OCI-LY7 (cell line): ENCODE data around the gene CD164L2. TPM values are rescaled to one million over a fixed set of nuclear protein-coding genes. Genes with fewer than 3 reads are reported as not detected.

Experiments
- BruUV-seq: library from RNA; stranded (reverse); fragments of 400-500 nt; replicated peaks from 2 replicates; lab custom pipeline; 2021; lab: Mats Ljungman, UMichigan
- CTCF ChIA-PET: fragments of 300-600 bp; sonication (Branson Sonifier 250); formaldehyde crosslinking; loops from one replicate; lab custom pipeline; 2022; ENCODE audit warnings: antibody characterized with exemption; ENCODE audit not compliant: unreplicated experiment; lab: Charles Lee
- POLR2A ChIA-PET: fragments of 300-600 bp; sonication (Branson Sonifier 250); formaldehyde crosslinking; loops from one replicate; lab custom pipeline; 2022; ENCODE audit warnings: antibody characterized with exemption; lab: Charles Lee
- DNase-seq: peaks from one replicate; pipeline ENCODE4 v3.0.0-alpha.2; 2015; ENCODE audit warnings: low spot score
- H2AFZ ChIP-seq: fragments of 200-600 bp; sonication (generic), shearing (Covaris generic); 2 replicates; pipeline ENCODE4 v1.6.1; 2014; ENCODE audit warnings: mild to moderate bottlenecking, antibody characterized with exemption, low read length, moderate library complexity
- H3K27ac ChIP-seq: fragments of 200-600 bp; sonication (generic); 2 replicates; pipeline ENCODE4 v1.5.1; 2014; ENCODE audit warnings: mixed run types, low read depth, mild to moderate bottlenecking, moderate library complexity, low read length, inconsistent platforms; ENCODE audit not compliant: poor library complexity, severe bottlenecking
- H3K36me3 ChIP-seq: fragments of 200-600 bp; sonication (generic); 2 replicates; pipeline ENCODE4 v1.6.1; 2014; ENCODE audit warnings: mild to moderate bottlenecking, antibody characterized with exemption, low read length, moderate library complexity, mixed read lengths; ENCODE audit not compliant: insufficient read depth
- H3K4me1 ChIP-seq: fragments of 200-600 bp; sonication (generic); 2 replicates; pipeline ENCODE4 v1.5.1; 2014; ENCODE audit warnings: mild to moderate bottlenecking, low read length; ENCODE audit not compliant: insufficient read depth, poor library complexity, severe bottlenecking
- H3K4me2 ChIP-seq: fragments of 200-600 bp; sonication (generic); 2 replicates; pipeline ENCODE4 v1.6.1; 2014; ENCODE audit warnings: mild to moderate bottlenecking, low read length
- H3K4me3 ChIP-seq: fragments of 200-600 bp; sonication (generic); 2 replicates; pipeline ENCODE4 v1.5.1; 2014; ENCODE audit warnings: mild to moderate bottlenecking, low read depth, low read length; ENCODE audit not compliant: poor library complexity, severe bottlenecking
- H3K79me2 ChIP-seq: fragments of 200-600 bp; sonication (generic); 2 replicates; pipeline ENCODE4 v1.6.1; 2016; ENCODE audit warnings: low read depth, mild to moderate bottlenecking, low read length, moderate library complexity, mixed read lengths; ENCODE audit not compliant: insufficient read depth
- H3K9me2 ChIP-seq: fragments of 200-600 bp; sonication (generic); 2 replicates; pipeline ENCODE4 v1.6.1; 2016; ENCODE audit warnings: mild to moderate bottlenecking, low read length, mixed read lengths; ENCODE audit not compliant: insufficient read depth
- H3K9me3 ChIP-seq: fragments of 200-600 bp; sonication (generic); 2 replicates; pipeline ENCODE4 v1.6.1; 2014; ENCODE audit warnings: mild to moderate bottlenecking, mixed run types, low read length, mixed read lengths
- H4K20me1 ChIP-seq: fragments of 200-600 bp; sonication (generic); 2 replicates; pipeline ENCODE4 v1.6.1; 2014; ENCODE audit warnings: mild to moderate bottlenecking, antibody characterized with exemption, low read length, moderate library complexity, mixed read lengths; ENCODE audit not compliant: insufficient read depth
- EZH2phosphoT487 ChIP-seq: fragments of 200-600 bp; sonication (generic); IDR thresholded peaks from 2 replicates; pipeline ENCODE4 v1.6.1; 2018; ENCODE audit warnings: low read depth, borderline replicate concordance, mild to moderate bottlenecking, mixed run types, antibody characterized with exemption, low read length, moderate library complexity, mixed read lengths
- intact Hi-C: fragments of 100-400 bp; cut with micrococcal nuclease; formaldehyde crosslinking; loops from one replicate; pipeline ENCODE4 v1.10.0; 2022; ENCODE audit not compliant: unreplicated experiment
- total RNA-seq, 2 experiments: library from RNA; depleted of rRNA in 1 of 2; stranded (reverse); fragments of >200 nt in 1 of 2; shearing (Covaris generic) in 1 of 2; gene quantifications; 2 replicates each; pipeline ENCODE4 v1.2.3, GENCODE V29; 2014 to 2022
- TF ChIP-seq, protein P1 (sequence below): fragments of 200-600 bp; sonication (generic); conservative IDR thresholded peaks from 2 replicates; pipeline ENCODE4 v1.5.1; 2014; ENCODE audit warnings: mild to moderate bottlenecking, antibody characterized with exemption, low read length, moderate library complexity, mixed read lengths

Gene CD164L2
- total RNA-seq, 2 experiments from 2014 or later, result not detected

DNA sequence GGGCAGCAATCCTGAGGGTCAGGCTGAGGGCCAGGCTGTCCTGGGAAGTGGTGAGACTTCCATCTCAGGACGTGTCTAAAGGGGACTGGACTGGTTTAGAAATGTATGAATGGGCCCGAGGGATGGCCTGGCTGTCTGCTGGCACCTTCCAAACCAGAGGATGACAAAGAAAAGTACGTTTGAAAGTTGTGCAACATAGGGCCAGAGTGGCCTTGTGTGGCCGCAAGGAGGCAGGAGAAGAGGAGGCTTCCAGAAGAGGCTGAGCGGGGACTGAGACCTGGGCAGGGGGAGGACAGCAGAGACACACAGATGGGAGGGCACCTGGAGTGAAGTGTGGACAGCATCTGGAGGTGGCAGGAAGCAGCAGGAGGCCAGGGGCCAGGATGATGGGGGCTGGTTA, 43.9 kb downstream of the CD164L2 start:
- TF ChIP-seq, protein P1, sequence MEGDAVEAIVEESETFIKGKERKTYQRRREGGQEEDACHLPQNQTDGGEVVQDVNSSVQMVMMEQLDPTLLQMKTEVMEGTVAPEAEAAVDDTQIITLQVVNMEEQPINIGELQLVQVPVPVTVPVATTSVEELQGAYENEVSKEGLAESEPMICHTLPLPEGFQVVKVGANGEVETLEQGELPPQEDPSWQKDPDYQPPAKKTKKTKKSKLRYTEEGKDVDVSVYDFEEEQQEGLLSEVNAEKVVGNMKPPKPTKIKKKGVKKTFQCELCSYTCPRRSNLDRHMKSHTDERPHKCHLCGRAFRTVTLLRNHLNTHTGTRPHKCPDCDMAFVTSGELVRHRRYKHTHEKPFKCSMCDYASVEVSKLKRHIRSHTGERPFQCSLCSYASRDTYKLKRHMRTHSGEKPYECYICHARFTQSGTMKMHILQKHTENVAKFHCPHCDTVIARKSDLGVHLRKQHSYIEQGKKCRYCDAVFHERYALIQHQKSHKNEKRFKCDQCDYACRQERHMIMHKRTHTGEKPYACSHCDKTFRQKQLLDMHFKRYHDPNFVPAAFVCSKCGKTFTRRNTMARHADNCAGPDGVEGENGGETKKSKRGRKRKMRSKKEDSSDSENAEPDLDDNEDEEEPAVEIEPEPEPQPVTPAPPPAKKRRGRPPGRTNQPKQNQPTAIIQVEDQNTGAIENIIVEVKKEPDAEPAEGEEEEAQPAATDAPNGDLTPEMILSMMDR, result no peak
- no peak for TF ChIP-seq EZH2phosphoT487
- Histone ChIP-seq H3K27ac (no peak overlapping the region), H3K4me2 (no peak overlapping the region), H3K4me3 (no peak overlapping the region), H3K4me1 (peaks cover 44% of the 10 kb centered on the region), H3K79me2 (peaks cover 5% of the 10 kb centered on the region; the same call in 1 of the 2 replicates), H3K9me2 (no peaks in the 10 kb centered on the region), H2AFZ (no peak overlapping the region), H4K20me1 (no peaks in the 10 kb centered on the region), H3K9me3 (no peaks in the 10 kb centered on the region), H3K36me3 (peaks cover 30% of the 10 kb centered on the region)
- CTCF ChIA-PET, result no interaction called here
- intact Hi-C loops, result no loop called here
- DNase-seq, result no peak
- POLR2A ChIA-PET, result interaction anchor here (0.9 kb wide), 1 partner anchor 12 kb away, joined by 4 read pairs; no protein-coding TSS in a partner anchor
- no TSS peak for BruUV-seq

DNA sequence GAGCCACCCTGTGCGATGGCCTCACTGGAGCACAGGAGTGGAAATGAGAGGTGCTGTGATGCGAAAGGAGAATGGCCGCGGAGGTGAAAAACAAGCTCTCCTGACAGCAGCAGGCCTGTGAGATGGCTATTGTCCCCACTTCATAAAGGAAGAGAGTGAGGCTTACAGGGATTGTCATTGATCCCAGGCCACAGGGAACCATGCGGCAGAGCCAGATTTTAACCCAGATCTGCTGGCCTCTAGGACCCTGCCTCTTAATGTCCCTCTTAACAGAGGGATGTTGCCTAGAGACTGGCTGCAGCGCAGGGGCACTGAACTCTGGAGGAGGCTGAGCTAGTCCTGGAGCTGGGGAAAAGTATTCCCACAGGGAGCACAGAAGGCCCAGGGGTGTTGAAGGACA, 44.4 kb downstream of the CD164L2 start:
- peaks cover 40% of the 10 kb centered on the region for H3K4me1 ChIP-seq
- no peak overlapping the region for H3K4me3 ChIP-seq
- DNase-seq, result no peak
- peaks cover 5% of the 10 kb centered on the region; the same call in 1 of the 2 replicates for H3K79me2 ChIP-seq
- no peaks in the 10 kb centered on the region for H3K9me3 ChIP-seq
- no peak overlapping the region for H2AFZ ChIP-seq
- H4K20me1 ChIP-seq, result no peaks in the 10 kb centered on the region
- no peak overlapping the region for H3K27ac ChIP-seq
- H3K36me3 ChIP-seq, result peaks cover 34% of the 10 kb centered on the region
- no peak overlapping the region for H3K4me2 ChIP-seq
- BruUV-seq, result no TSS peak
- no peak for TF ChIP-seq EZH2phosphoT487
- TF ChIP-seq, protein P1, result no peak
- H3K9me2 ChIP-seq, result no peaks in the 10 kb centered on the region
- intact Hi-C loops, result no loop called here
- ChIA-PET POLR2A (interaction anchor here (0.5 to 0.9 kb wide), 2 partner anchors 11 to 199 kb away, joined by 4 read pairs; no protein-coding TSS in a partner anchor), CTCF (no interaction called here)

DNA sequence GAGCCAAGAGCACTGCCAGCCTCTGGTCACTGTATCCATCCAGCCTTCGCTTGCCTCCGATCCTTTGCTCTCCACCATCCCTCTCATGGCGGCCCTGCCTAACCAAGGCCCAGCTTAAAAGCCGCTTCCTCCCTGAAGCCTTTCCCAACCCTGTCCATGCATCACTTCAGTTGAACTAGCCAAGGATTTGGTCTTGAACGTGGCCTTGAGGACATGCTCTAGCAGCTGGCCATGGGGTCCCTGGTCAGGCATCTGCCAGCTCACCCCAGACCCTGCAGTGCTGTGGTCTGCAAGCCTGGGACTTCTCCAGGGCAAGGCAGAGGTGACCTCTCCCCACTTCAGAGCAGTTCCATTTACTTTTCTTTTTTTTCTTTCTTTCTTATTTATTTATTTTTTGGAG, 46.4 kb downstream of the CD164L2 start:
- H3K79me2 ChIP-seq, result no peaks in the 10 kb centered on the region
- H3K9me3 ChIP-seq, result no peaks in the 10 kb centered on the region
- DNase-seq, result no peak
- no peak overlapping the region for H3K4me2 ChIP-seq
- no peaks in the 10 kb centered on the region for H4K20me1 ChIP-seq
- H3K27ac ChIP-seq, result no peak overlapping the region
- H3K4me1 ChIP-seq, result peaks cover 26% of the 10 kb centered on the region
- BruUV-seq, result no TSS peak
- TF ChIP-seq EZH2phosphoT487, result no peak
- TF ChIP-seq, protein P1, result no peak
- peaks cover 54% of the 10 kb centered on the region for H3K36me3 ChIP-seq
- ChIA-PET POLR2A (interaction anchor here (0.6 kb wide), 1 partner anchor 233 kb away, joined by 3 read pairs; no protein-coding TSS in a partner anchor), CTCF (no interaction called here)
- no peaks in the 10 kb centered on the region for H3K9me2 ChIP-seq
- H2AFZ ChIP-seq, result no peak overlapping the region
- H3K4me3 ChIP-seq, result no peak overlapping the region
- intact Hi-C loops, result no loop called here
